SK-N-SH treated with all-trans-retinoic acid at 6 μM for 48 hours (cell line): ENCODE results near the gene WSCD2.

Experiments used
- ATAC-seq: fragments of 200-7000 bp; cut with Tn5 transposase; 3 replicates; pipeline ENCODE4 v1.9.1; 2020; ENCODE audit warnings: mild to moderate bottlenecking, moderate library complexity
- ARNTL ChIP-seq: fragments of 450-650 bp; formaldehyde crosslinking; IDR thresholded peaks from 2 replicates; pipeline ENCODE4 v1.5.0; 2020; ENCODE audit warnings: low read depth, mild to moderate bottlenecking, moderate library complexity, borderline replicate concordance
- BACH2 ChIP-seq: fragments of 250-450 bp; sonication (Bioruptor Pico); IDR thresholded peaks from 2 replicates; pipeline ENCODE4 v1.9.0; 2021; ENCODE audit warnings: mild to moderate bottlenecking, borderline replicate concordance
- CREB5 ChIP-seq: fragments of 250-450 bp; sonication (Bioruptor Pico); IDR thresholded peaks from 2 replicates; pipeline ENCODE4 v1.5.1; 2020; ENCODE audit warnings: low read depth, mild to moderate bottlenecking, moderate library complexity
- CSDC2 ChIP-seq: fragments of 250-450 bp; sonication (Bioruptor Pico); IDR thresholded peaks from 2 replicates; pipeline ENCODE4 v1.5.0; 2020; ENCODE audit warnings: mild to moderate bottlenecking, moderate library complexity
- CSRNP3 ChIP-seq: fragments of 250-450 bp; sonication (Bioruptor Pico); IDR thresholded peaks from 2 replicates; pipeline ENCODE4 v1.5.1; 2021; ENCODE audit warnings: mild to moderate bottlenecking, moderate library complexity
- GLIS3 ChIP-seq: fragments of 250-450 bp; sonication (Bioruptor Pico); IDR thresholded peaks from 2 replicates; pipeline ENCODE4 v1.5.0; 2020; ENCODE audit warnings: mild to moderate bottlenecking, moderate library complexity
- ISL1 ChIP-seq: fragments of 250-450 bp; sonication (Bioruptor Pico); IDR thresholded peaks from 2 replicates; pipeline ENCODE4 v2.1.2; 2022; ENCODE audit warnings: mild to moderate bottlenecking, moderate library complexity
- OSR1 ChIP-seq: fragments of 250-450 bp; sonication (Bioruptor Pico); IDR thresholded peaks from 2 replicates; pipeline ENCODE4 v1.8.0; 2022; ENCODE audit warnings: moderate library complexity, mild to moderate bottlenecking, inconsistent platforms
- PPARA ChIP-seq: fragments of 250-450 bp; sonication (Bioruptor Pico); IDR thresholded peaks from 2 replicates; pipeline ENCODE4 v1.5.0; 2020; ENCODE audit warnings: mild to moderate bottlenecking, borderline replicate concordance
- RARB ChIP-seq: fragments of 250-450 bp; sonication (Bioruptor Pico); IDR thresholded peaks from 2 replicates; pipeline ENCODE4 v1.8.0; 2021; ENCODE audit warnings: mild to moderate bottlenecking, moderate library complexity
- SNAI2 ChIP-seq: fragments of 250-450 bp; sonication (Bioruptor Pico); IDR thresholded peaks from 2 replicates; pipeline ENCODE4 v1.5.0; 2020; ENCODE audit warnings: mild to moderate bottlenecking, moderate library complexity
- TCF4 ChIP-seq: fragments of 250-450 bp; sonication (Bioruptor Pico); IDR thresholded peaks from 2 replicates; pipeline ENCODE4 v1.8.0; 2021; ENCODE audit warnings: mild to moderate bottlenecking, moderate library complexity, borderline replicate concordance
- TOX ChIP-seq: fragments of 250-450 bp; sonication (Bioruptor Pico); IDR thresholded peaks from 2 replicates; pipeline ENCODE4 v1.8.0; 2021; ENCODE audit warnings: mild to moderate bottlenecking, moderate library complexity, borderline replicate concordance
- TSHZ2 ChIP-seq: fragments of 250-450 bp; sonication (Bioruptor Pico); IDR thresholded peaks from 2 replicates; pipeline ENCODE4 v1.5.0; 2020; ENCODE audit warnings: mild to moderate bottlenecking, moderate library complexity
- ZC3H10 ChIP-seq: fragments of 250-450 bp; sonication (Bioruptor Pico); IDR thresholded peaks from 2 replicates; pipeline ENCODE4 v1.5.1; 2021; ENCODE audit warnings: mild to moderate bottlenecking, moderate library complexity
- ZFP3 ChIP-seq: fragments of 250-450 bp; sonication (Bioruptor Pico); IDR thresholded peaks from 2 replicates; pipeline ENCODE4 v1.5.0; 2020; ENCODE audit warnings: mild to moderate bottlenecking, moderate library complexity
- ZNF565 ChIP-seq: fragments of 450-650 bp; formaldehyde crosslinking; conservative IDR thresholded peaks from 2 replicates; pipeline ENCODE4 v1.5.0; 2020; ENCODE audit warnings: low read depth, mild to moderate bottlenecking, moderate library complexity
- ZNF70 ChIP-seq: fragments of 450-650 bp; formaldehyde crosslinking; IDR thresholded peaks from 2 replicates; pipeline ENCODE4 v1.5.0; 2020; ENCODE audit warnings: mild to moderate bottlenecking, moderate library complexity
- ZNF8 ChIP-seq: fragments of 450-650 bp; formaldehyde crosslinking; IDR thresholded peaks from 2 replicates; pipeline ENCODE4 v1.5.0; 2020; ENCODE audit warnings: mild to moderate bottlenecking, moderate library complexity
- TF ChIP-seq, protein P1 (sequence below): fragments of 250-450 bp; sonication (Bioruptor Pico); IDR thresholded peaks from 2 replicates; pipeline ENCODE4 v1.8.0; 2021; ENCODE audit warnings: low read depth, mild to moderate bottlenecking, moderate library complexity, borderline replicate concordance

Gene WSCD2

GRCh38 chr12:108254517-108255251, 125.6 kb downstream of the WSCD2 start:
- ATAC-seq, result no peak
- no peak for TF ChIP-seq BACH2 (CRISPR knock-in tag)
- TF ChIP-seq PPARA, result no peak
- TF ChIP-seq, protein P1, sequence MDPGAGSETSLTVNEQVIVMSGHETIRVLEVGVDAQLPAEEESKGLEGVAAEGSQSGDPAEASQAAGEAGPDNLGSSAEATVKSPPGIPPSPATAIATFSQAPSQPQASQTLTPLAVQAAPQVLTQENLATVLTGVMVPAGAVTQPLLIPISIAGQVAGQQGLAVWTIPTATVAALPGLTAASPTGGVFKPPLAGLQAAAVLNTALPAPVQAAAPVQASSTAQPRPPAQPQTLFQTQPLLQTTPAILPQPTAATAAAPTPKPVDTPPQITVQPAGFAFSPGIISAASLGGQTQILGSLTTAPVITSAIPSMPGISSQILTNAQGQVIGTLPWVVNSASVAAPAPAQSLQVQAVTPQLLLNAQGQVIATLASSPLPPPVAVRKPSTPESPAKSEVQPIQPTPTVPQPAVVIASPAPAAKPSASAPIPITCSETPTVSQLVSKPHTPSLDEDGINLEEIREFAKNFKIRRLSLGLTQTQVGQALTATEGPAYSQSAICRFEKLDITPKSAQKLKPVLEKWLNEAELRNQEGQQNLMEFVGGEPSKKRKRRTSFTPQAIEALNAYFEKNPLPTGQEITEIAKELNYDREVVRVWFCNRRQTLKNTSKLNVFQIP, result no peak
- no peak for TF ChIP-seq ZNF70
- no peak for TF ChIP-seq CSRNP3 (CRISPR knock-in tag)
- no peak for TF ChIP-seq ISL1 (CRISPR knock-in tag)
- no peak for TF ChIP-seq TCF4
- TF ChIP-seq GLIS3 (CRISPR knock-in tag), result no peak
- no peak for TF ChIP-seq OSR1
- TF ChIP-seq ZC3H10 (CRISPR knock-in tag), result no peak
- no peak for TF ChIP-seq TSHZ2
- no peak for TF ChIP-seq RARB (CRISPR knock-in tag)

DNA sequence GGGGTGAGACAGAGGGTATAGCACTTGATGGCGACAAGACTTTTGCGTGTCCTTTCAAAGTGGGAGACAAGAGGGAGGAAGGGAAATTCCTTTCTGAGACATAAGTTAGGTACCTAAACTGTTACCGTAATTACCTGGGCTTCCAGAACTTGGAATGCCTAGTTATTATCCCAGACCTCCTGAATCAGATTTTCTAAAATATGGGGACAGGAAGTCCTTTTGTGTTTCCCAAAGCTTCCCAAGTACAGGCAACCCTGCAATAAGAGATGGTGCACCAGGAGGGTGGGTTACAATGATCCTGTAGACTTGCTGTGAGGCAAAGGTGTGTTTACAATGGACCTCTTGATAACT, 126.1 kb downstream of the WSCD2 start:
- TF ChIP-seq ARNTL (CRISPR knock-in tag) (no peak), CSDC2 (CRISPR knock-in tag) (no peak), ZNF565 (no peak), CREB5 (CRISPR knock-in tag) (no peak), TCF4 (no peak), SNAI2 (CRISPR knock-in tag) (no peak), ZNF8 (CRISPR knock-in tag) (no peak), ZFP3 (CRISPR knock-in tag) (no peak), TOX (no peak), ZNF70 (no peak), PPARA (no peak), ISL1 (CRISPR knock-in tag) (no peak)
- TF ChIP-seq, protein P1, result no peak
- TF ChIP-seq, all 23 proteins: peak for 0
- no peak for ATAC-seq

DNA sequence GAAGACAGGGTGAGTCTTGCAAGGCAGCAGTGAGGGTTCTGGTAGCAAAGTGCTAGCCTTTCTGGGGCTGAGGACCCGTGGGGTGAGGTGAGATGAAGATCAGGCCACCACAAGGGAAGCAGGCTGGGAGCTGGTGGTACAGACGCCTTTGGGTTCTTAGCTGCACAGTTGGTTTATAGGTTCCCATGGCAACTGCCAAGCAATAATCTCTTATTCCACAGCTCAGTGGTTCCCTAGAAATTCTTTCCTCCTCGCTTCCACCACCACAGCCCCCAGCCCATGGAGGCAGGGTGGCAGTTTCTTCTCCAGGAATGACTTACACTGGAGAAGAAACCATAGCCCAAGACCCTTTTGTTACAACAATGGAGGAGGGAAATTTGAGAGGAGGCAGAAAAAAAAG, 127.9 kb downstream of the WSCD2 start:
- no peak for TF ChIP-seq BACH2 (CRISPR knock-in tag)
- TF ChIP-seq GLIS3 (CRISPR knock-in tag), result no peak
- no peak for TF ChIP-seq ISL1 (CRISPR knock-in tag)
- TF ChIP-seq SNAI2 (CRISPR knock-in tag), result no peak
- TF ChIP-seq ZNF8 (CRISPR knock-in tag), result no peak
- TF ChIP-seq PPARA, result no peak
- no peak for ATAC-seq

GRCh38 chr12:108257610-108258106, 128.6 kb downstream of the WSCD2 start:
- TF ChIP-seq, protein P1, result no peak
- TF ChIP-seq TCF4 (no peak), TSHZ2 (no peak)
- ATAC-seq, result no peak
